ENCODE data around the gene ZMYM5.
"Not testable (repeated sequence)": the region's sequence is repeated elsewhere in the genome, so short reads cannot be mapped to it uniquely, and the experiment has no call there.

Gene ZMYM5

GRCh38 chr13:19817106-19817505 lies 46.3 kb downstream of the ZMYM5 start:
- no peak for TF ChIP-seq CTCF (IDR thresholded peaks at IDR 0.05; ENCODE audit: low read depth, low read length)
- Histone ChIP-seq H3K36me3 (peaks cover 29% of the 10 kb centered on the region), H3K27ac (no peak overlapping the region), H3K27me3 (ENCODE audit: insufficient read depth, low read depth, severe bottlenecking) (no peaks in the 10 kb centered on the region), H3K4me3 (ENCODE audit: low read depth, low read length) (no peak overlapping the region), H3K9me3 (ENCODE audit: severe bottlenecking) (no peaks in the 10 kb centered on the region)
- no peak for DNase-seq

GRCh38 chr13:19815842-19816241 lies 47.6 kb downstream of the ZMYM5 start:
- not testable (repeated sequence) for H3K27ac ChIP-seq; H3K4me3 ChIP-seq (ENCODE audit: low read depth, low read length); DNase-seq; H3K27me3 ChIP-seq (ENCODE audit: insufficient read depth, low read depth, severe bottlenecking); H3K9me3 ChIP-seq (ENCODE audit: severe bottlenecking)
- peaks cover 31% of the 10 kb centered on the region for H3K36me3 ChIP-seq

- no peaks in the 10 kb centered on the region for H3K27me3 ChIP-seq (ENCODE audit: insufficient read depth, low read depth, severe bottlenecking)
- no peak overlapping the region for H3K27ac ChIP-seq
- no peak overlapping the region for H3K4me3 ChIP-seq (ENCODE audit: low read depth, low read length)
- H3K9me3 ChIP-seq (ENCODE audit: severe bottlenecking): no peaks in the 10 kb centered on the region
- no peak for DNase-seq
- peaks cover 12% of the 10 kb centered on the region for H3K36me3 ChIP-seq
- TF ChIP-seq CTCF (IDR thresholded peaks at IDR 0.05; ENCODE audit: low read depth, low read length): no peak
These were observed 52.2 kb downstream of the ZMYM5 start for GRCh38 chr13:19810996-19811881.

- no peak overlapping the region for H3K27ac ChIP-seq
- TF ChIP-seq CTCF (IDR thresholded peaks at IDR 0.05; ENCODE audit: low read depth, low read length): no peak
- H3K36me3 ChIP-seq: peaks cover 15% of the 10 kb centered on the region
- H3K4me3 ChIP-seq (ENCODE audit: low read depth, low read length): no peak overlapping the region
- H3K27me3 ChIP-seq (ENCODE audit: insufficient read depth, low read depth, severe bottlenecking): no peaks in the 10 kb centered on the region
- DNase-seq: no peak
- no peaks in the 10 kb centered on the region for H3K9me3 ChIP-seq (ENCODE audit: severe bottlenecking)
These were observed 53.3 kb downstream of the ZMYM5 start for GRCh38 chr13:19810151-19810550.

GRCh38 chr13:19805765-19806164 lies 57.7 kb downstream of the ZMYM5 start:
- no peak for TF ChIP-seq CTCF (IDR thresholded peaks at IDR 0.05; ENCODE audit: low read depth, low read length)
- Histone ChIP-seq H3K27me3 (ENCODE audit: insufficient read depth, low read depth, severe bottlenecking) (no peaks in the 10 kb centered on the region), H3K27ac (no peak overlapping the region), H3K36me3 (peaks cover 7% of the 10 kb centered on the region), H3K4me3 (ENCODE audit: low read depth, low read length) (no peak overlapping the region), H3K9me3 (ENCODE audit: severe bottlenecking) (no peaks in the 10 kb centered on the region)
- DNase-seq: no peak

GRCh38 chr13:19795956-19796355 lies 67.5 kb downstream of the ZMYM5 start:
- Histone ChIP-seq H3K27me3 (ENCODE audit: insufficient read depth, low read depth, severe bottlenecking) (no peaks in the 10 kb centered on the region), H3K9me3 (ENCODE audit: severe bottlenecking) (no peaks in the 10 kb centered on the region), H3K27ac (no peak overlapping the region), H3K36me3 (no peaks in the 10 kb centered on the region), H3K4me3 (ENCODE audit: low read depth, low read length) (no peak overlapping the region)
- DNase-seq: no peak
- TF ChIP-seq CTCF (IDR thresholded peaks at IDR 0.05; ENCODE audit: low read depth, low read length): no peak

Data from WERI-Rb-1 (cell line).